Epithelial cell of esophagus (primary cell): ENCODE measurements around the gene HPCAL1.

Experiments used
- DNase-seq: peaks from one replicate; pipeline ENCODE4 v3.0.0; 2010; ENCODE audit warnings: low read depth
- H3K4me3 ChIP-seq: 2 replicates; pipeline ENCODE4 v1.5.1; 2011; ENCODE audit warnings: mild to moderate bottlenecking, low read length, control low read depth
- CTCF ChIP-seq: IDR thresholded peaks from 2 replicates; pipeline ENCODE4 v1.5.1; 2011; ENCODE audit warnings: low read depth, mild to moderate bottlenecking, low read length, control low read depth, inconsistent platforms; ENCODE audit not compliant: insufficient read depth; ENCODE audit errors: missing control alignments

The HPCAL1 gene

GRCh38 chr2:10424051-10424450 is 121.3 kb downstream of the HPCAL1 start:
- DNase-seq: no peak
- no peak overlapping the region for H3K4me3 ChIP-seq
- no peak for TF ChIP-seq CTCF

GRCh38 chr2:10424916-10425505 is 122.3 kb downstream of the HPCAL1 start:
- no peak for DNase-seq
- no peak for TF ChIP-seq CTCF
- H3K4me3 ChIP-seq: no peak overlapping the region

- no peak for TF ChIP-seq CTCF
- no peak for DNase-seq
- H3K4me3 ChIP-seq: no peak overlapping the region
These were observed 123.0 kb downstream of the HPCAL1 start for GRCh38 chr2:10425699-10426098.

GRCh38 chr2:10426726-10427617 is 124.3 kb downstream of the HPCAL1 start:
- no peak for DNase-seq
- no peak overlapping the region for H3K4me3 ChIP-seq
- TF ChIP-seq CTCF: no peak

- TF ChIP-seq CTCF: no peak
- DNase-seq: no peak
- no peak overlapping the region for H3K4me3 ChIP-seq
These were observed 124.9 kb downstream of the HPCAL1 start for GRCh38 chr2:10427618-10427949.

GRCh38 chr2:10428355-10428754 is 125.7 kb downstream of the HPCAL1 start:
- no peak for DNase-seq
- no peak overlapping the region for H3K4me3 ChIP-seq
- TF ChIP-seq CTCF: no peak
